Calu3 (cell line): ENCODE measurements around the gene PDE4DIP. TPM values are rescaled to one million over a fixed set of nuclear protein-coding genes. Genes with fewer than 3 reads are reported as not detected.
"Not testable (repeated sequence)": the region's sequence is repeated elsewhere in the genome, so short reads cannot be mapped to it uniquely, and the experiment has no call there.

Experiments used
- BruUV-seq: library from RNA; stranded (reverse); fragments of 400-500 nt; replicated peaks from 2 replicates; lab custom pipeline; 2021; lab: Mats Ljungman, UMichigan
- CTCF ChIA-PET: fragments of 300-600 bp; sonication (Branson Sonifier 250); formaldehyde crosslinking; loops from one replicate; lab custom pipeline; 2022; ENCODE audit warnings: antibody characterized with exemption; lab: Charles Lee
- DNase-seq: peaks from one replicate; pipeline ENCODE4 v3.0.0; 2022
- H3K27ac Mint-ChIP-seq: one replicate; pipeline ENCODE4 v1.8.0; 2022; ENCODE audit warnings: mixed read lengths; ENCODE audit not compliant: unreplicated experiment
- H3K27me3 Mint-ChIP-seq: one replicate; pipeline ENCODE4 v1.8.0; 2022; ENCODE audit warnings: mixed read lengths; ENCODE audit not compliant: unreplicated experiment
- H3K36me3 Mint-ChIP-seq: one replicate; pipeline ENCODE4 v1.8.0; 2022; ENCODE audit warnings: mild to moderate bottlenecking, moderate library complexity, mixed read lengths; ENCODE audit not compliant: insufficient read depth, unreplicated experiment
- H3K4me1 Mint-ChIP-seq: one replicate; pipeline ENCODE4 v1.8.0; 2022; ENCODE audit warnings: mild to moderate bottlenecking, low read depth, mixed read lengths; ENCODE audit not compliant: unreplicated experiment
- H3K4me3 Mint-ChIP-seq: one replicate; pipeline ENCODE4 v1.8.0; 2022; ENCODE audit warnings: mild to moderate bottlenecking, low read depth, moderate library complexity, mixed read lengths; ENCODE audit not compliant: unreplicated experiment
- H3K9me3 Mint-ChIP-seq: one replicate; pipeline ENCODE4 v1.8.0; 2022; ENCODE audit warnings: low read depth, mixed read lengths; ENCODE audit not compliant: unreplicated experiment
- intact Hi-C: fragments of 100-400 bp; cut with micrococcal nuclease; formaldehyde crosslinking; loops from one replicate; pipeline ENCODE4 v1.10.0; 2022; ENCODE audit not compliant: unreplicated experiment
- total RNA-seq: library from RNA; stranded (reverse); gene quantifications from 2 replicates; pipeline ENCODE4 v1.2.3, GENCODE V29; 2022

PDE4DIP gene
- total RNA-seq, 1 experiment from 2014 or later = 19.9 TPM

DNA sequence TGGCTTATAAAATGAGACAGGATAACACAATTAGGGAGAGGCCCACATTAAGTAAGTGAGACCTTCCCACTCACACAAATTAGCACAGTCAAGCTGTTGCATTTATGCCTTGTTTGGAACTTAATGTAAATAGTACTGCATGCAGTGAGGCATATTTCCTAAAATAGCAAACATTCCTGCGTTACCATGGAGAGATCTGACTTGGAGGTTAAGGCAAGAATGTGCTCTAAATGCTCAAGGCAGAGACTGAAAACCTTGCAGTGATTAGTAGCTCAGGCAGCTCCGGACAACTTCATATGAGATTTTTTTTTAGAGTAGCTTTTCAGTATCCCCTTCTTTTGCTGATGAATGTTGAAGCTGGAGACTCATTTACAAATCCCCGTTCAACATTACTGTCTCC, 98.7 kb downstream of the PDE4DIP start:
- intact Hi-C loops, H3K4me1 Mint-ChIP-seq, BruUV-seq, H3K27ac Mint-ChIP-seq, H3K36me3 Mint-ChIP-seq, H3K27me3 Mint-ChIP-seq, CTCF ChIA-PET, DNase-seq, H3K9me3 Mint-ChIP-seq, H3K4me3 Mint-ChIP-seq: not testable (repeated sequence)

DNA sequence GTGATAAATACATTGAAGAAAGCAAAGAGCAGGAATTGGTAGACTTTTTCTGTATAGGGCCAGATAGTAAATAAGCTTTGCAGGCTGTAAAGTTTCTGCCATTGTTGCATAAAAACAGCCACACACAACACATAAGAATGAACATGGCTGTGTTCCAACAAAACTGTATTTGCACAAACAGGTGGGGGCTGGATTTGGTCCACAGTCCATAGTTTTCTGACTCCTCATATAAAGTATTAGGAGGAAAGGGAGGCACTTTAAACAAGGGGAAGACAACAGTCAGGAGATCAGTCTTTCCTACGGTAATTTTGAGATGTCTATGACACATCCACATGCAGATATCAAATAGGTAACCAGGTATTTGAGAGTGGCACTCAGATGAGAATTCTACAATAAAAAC, 100.9 kb downstream of the PDE4DIP start:
- intact Hi-C loops, H3K27ac Mint-ChIP-seq, H3K9me3 Mint-ChIP-seq, DNase-seq, H3K4me1 Mint-ChIP-seq, CTCF ChIA-PET, H3K27me3 Mint-ChIP-seq, H3K36me3 Mint-ChIP-seq, H3K4me3 Mint-ChIP-seq, BruUV-seq: not testable (repeated sequence)

DNA sequence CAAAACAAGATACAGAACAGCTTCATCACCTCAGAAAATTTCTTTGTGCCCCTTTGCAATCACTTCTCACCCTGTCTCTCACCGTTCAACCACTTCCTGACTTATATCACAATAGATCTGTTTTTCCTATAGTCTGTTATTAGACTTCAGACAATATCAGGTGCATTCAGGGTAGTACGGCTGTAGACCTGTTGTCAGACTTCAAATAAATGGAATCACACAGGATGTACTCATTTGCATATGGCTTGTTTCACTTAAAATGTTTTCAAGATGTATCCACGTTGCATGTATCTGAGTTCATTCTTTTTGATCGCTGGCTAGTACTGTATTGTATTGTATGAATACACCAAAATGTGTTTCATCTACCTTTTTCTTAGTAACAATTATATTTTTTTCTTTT, 104.5 kb downstream of the PDE4DIP start:
- peaks cover 10% of the 10 kb centered on the region for H3K4me1 Mint-ChIP-seq
- H3K4me3 Mint-ChIP-seq, CTCF ChIA-PET: not testable (repeated sequence)

DNA sequence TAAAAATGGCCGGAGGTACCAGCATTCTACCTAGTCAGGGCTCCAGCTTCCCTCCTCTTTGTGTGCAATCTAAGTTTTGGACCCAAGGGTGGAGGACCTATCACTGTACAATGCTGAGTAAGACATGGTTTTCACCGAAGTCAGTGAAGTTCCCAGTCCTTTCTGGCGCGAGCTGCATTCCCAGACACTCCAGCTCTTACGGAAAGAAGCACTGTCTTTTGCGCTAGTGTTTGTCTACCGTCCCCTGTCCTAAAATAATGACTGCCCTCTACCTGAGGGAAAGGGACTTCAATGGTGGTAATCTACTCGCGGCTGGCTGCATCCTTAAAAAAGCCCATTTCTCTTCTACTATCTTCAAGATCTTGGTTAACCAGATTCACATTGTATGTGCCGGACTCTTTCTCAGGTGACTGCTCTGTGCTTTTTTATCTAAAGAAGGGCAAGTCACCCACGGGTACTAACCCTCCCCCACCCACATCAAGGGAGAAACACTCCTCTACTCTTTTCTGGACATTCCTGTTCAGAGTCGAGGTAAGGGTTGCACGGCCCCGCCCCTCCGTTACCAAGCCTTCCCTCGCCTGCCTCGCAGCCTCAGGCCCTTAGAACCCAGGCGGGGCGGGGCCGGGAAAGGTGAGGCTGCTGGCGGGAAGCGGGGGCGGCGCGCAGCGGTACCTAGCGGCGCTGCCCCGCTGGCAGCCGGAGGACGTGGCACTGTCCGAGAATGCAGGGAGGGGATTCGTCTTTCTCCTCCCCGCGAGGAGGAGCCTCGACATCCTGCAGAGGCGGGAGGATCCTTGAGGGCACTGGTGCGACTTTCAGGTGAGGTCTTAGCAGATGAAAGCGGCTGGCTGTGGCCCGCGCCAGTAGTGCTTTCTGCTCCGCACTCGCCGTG, 107.4 kb downstream of the PDE4DIP start:
- CTCF ChIA-PET, BruUV-seq, H3K27me3 Mint-ChIP-seq, H3K9me3 Mint-ChIP-seq, intact Hi-C loops: not testable (repeated sequence)
- Mint-ChIP-seq H3K4me3 (peak overlapping the region; percentile 79), H3K4me1 (peaks cover 16% of the 10 kb centered on the region), H3K27ac (peak overlapping the region; percentile 84), H3K36me3 (peaks cover 12% of the 10 kb centered on the region)
- peak; percentile 89 for DNase-seq

More for the DNA sequence above, 104.5 kb downstream of the PDE4DIP start:
- DNase-seq, intact Hi-C loops, BruUV-seq, H3K27ac Mint-ChIP-seq, H3K9me3 Mint-ChIP-seq, H3K27me3 Mint-ChIP-seq: not testable (repeated sequence)
- peaks cover 12% of the 10 kb centered on the region for H3K36me3 Mint-ChIP-seq

DNA sequence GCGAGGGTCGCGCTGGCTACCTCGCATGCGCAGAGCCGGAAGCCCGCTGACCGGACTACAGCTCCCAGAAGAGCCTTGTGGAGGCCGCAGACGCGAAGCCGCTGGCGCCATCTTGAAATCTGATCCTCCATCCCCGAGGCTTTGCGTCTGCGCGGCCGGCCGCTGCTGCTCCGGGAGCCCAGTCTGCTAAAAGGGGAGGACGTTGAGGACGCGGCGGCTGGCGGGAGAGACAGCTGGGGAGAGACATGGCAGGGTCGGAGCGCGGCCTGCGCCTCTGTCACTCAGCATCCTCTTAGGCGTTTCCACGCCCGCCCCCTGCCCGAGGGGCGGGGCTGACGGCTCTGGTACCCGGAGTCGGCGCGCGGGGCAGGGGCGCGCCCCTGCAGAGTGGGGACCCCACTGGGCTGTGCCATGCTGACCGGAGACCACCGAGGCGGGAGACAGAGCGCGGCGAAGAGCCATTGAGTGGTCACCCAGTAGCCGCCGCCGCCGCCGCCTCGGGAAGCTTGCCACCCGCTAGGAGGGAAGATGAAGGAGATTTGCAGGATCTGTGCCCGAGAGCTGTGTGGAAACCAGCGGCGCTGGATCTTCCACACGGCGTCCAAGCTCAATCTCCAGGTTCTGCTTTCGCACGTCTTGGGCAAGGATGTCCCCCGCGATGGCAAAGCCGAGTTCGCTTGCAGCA, 108.2 kb downstream of the PDE4DIP start:
- BruUV-seq, H3K27ac Mint-ChIP-seq, H3K27me3 Mint-ChIP-seq, H3K9me3 Mint-ChIP-seq, CTCF ChIA-PET, intact Hi-C loops: not testable (repeated sequence)
- peaks cover 12% of the 10 kb centered on the region for H3K36me3 Mint-ChIP-seq
- peak; percentile 73 for DNase-seq
- H3K4me1 Mint-ChIP-seq = peaks cover 16% of the 10 kb centered on the region
- H3K4me3 Mint-ChIP-seq = peak overlapping the region; percentile 79

DNA sequence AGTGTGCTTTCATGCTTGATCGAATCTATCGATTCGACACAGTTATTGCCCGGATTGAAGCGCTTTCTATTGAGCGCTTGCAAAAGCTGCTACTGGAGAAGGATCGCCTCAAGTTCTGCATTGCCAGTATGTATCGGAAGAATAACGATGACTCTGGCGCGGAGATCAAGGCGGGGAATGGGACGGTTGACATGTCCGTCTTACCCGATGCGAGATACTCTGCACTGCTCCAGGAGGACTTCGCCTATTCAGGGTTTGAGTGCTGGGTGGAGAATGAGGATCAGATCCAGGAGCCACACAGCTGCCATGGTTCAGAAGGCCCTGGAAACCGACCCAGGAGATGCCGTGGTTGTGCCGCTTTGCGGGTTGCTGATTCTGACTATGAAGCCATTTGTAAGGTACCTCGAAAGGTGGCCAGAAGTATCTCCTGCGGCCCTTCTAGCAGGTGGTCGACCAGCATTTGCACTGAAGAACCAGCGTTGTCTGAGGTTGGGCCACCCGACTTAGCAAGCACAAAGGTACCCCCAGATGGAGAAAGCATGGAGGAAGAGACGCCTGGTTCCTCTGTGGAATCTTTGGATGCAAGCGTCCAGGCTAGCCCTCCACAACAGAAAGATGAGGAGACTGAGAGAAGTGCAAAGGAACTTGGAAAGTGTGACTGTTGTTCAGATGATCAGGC, 108.8 kb downstream of the PDE4DIP start:
- H3K27ac Mint-ChIP-seq, H3K9me3 Mint-ChIP-seq, H3K27me3 Mint-ChIP-seq, CTCF ChIA-PET, BruUV-seq, intact Hi-C loops: not testable (repeated sequence)
- Mint-ChIP-seq H3K4me3 (peak overlapping the region; percentile 79), H3K4me1 (peaks cover 16% of the 10 kb centered on the region), H3K36me3 (peaks cover 12% of the 10 kb centered on the region)
- peak; percentile 3 for DNase-seq

DNA sequence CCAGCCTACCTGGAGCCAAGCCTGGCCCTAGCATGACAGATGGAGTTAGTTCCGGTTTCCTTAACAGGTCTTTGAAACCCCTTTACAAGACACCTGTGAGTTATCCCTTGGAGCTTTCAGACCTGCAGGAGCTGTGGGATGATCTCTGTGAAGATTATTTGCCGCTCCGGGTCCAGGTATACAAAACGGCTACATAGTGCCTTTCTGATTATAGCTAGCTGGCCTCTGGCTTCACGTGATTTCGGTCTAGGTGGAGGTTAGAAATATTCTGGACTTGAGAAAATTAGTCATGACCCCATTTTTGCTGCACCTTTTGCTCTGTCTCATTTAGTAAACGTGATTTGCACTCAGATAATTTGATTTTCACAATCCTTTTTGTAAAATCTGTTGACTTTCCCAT, 109.5 kb downstream of the PDE4DIP start:
- Mint-ChIP-seq H3K4me1 (peaks cover 16% of the 10 kb centered on the region), H3K4me3 (peak overlapping the region; percentile 79), H3K36me3 (peaks cover 12% of the 10 kb centered on the region)
- H3K9me3 Mint-ChIP-seq, DNase-seq, intact Hi-C loops, CTCF ChIA-PET, H3K27me3 Mint-ChIP-seq, BruUV-seq, H3K27ac Mint-ChIP-seq: not testable (repeated sequence)

DNA sequence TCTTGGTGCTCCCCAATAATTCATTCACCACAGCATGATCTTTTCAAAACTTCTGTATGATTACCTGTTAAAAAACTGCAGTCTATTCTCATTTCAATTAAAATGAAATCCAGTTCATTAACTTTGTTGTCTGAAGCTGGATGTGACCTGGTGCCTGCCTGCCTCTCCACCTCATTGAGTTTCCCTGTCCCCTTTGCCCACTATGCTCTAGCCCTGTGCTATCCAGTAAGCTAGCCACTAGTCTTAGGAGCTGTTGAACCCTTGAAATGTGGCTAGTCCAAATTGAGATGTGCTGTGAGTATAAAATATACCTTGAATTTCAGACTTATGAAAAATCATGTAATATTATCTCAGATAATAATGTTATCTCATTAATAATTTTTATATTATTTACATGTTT, 114.1 kb downstream of the PDE4DIP start:
- BruUV-seq, H3K27ac Mint-ChIP-seq, H3K27me3 Mint-ChIP-seq, H3K4me1 Mint-ChIP-seq, CTCF ChIA-PET, H3K4me3 Mint-ChIP-seq, H3K36me3 Mint-ChIP-seq, DNase-seq, H3K9me3 Mint-ChIP-seq, intact Hi-C loops: not testable (repeated sequence)

DNA sequence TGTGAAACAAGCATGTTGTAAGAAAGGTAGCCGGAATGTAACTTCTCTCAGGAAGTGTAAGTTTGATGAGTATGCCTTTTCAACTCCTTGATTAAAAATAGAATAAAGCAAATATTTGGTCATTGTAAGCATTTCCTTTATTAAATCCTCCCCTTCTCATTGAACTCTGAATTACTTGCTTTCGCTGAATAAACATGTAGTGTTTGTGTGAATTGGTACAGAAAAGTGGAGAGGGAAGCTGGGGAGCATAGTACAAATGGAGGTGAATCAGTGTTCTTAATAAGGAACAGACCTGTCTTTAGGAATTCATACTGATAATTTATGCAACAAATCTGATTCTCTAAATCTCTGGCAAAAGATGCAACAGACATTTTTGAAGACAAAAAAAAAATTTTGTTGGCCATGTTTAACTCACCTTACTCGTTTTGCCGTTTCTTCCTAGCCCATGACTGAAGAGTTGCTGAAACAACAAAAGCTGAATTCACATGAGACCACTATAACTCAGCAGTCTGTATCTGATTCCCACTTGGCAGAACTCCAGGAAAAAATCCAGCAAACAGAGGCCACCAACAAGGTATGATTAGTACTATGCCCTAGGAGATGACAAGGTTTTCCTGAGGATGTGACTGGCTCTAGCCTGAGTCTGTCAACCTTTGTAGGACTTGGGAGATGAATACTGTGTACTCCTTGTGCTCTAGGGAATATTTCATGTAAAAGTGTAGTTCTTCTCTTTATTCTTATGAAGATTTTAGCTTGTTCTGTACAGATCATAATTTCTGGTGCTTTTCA, 116.2 kb downstream of the PDE4DIP start:
- BruUV-seq, H3K9me3 Mint-ChIP-seq, H3K4me3 Mint-ChIP-seq, CTCF ChIA-PET, intact Hi-C loops, H3K36me3 Mint-ChIP-seq, H3K27me3 Mint-ChIP-seq, H3K27ac Mint-ChIP-seq, H3K4me1 Mint-ChIP-seq, DNase-seq: not testable (repeated sequence)
